Activated CD4-positive, alpha-beta T cell treated with anti-CD3 and anti-CD28 coated beads, Interleukin-2, amount 10 ng/mL, durations not matched to agents 24 days and 14 days (primary cell): ENCODE data around the gene RMI2. TPM values are rescaled to one million over a fixed set of nuclear protein-coding genes. Genes with fewer than 3 reads are reported as not detected.

Experiments
- DNase-seq: peaks from one replicate; pipeline ENCODE4 v3.0.0; 2022
- H3K27ac Mint-ChIP-seq: one replicate; pipeline ENCODE4 v1.8.0; 2022; ENCODE audit warnings: mild to moderate bottlenecking, mixed read lengths
- H3K27me3 Mint-ChIP-seq: one replicate; pipeline ENCODE4 v1.8.0; 2022; ENCODE audit warnings: mixed read lengths
- H3K36me3 Mint-ChIP-seq: one replicate; pipeline ENCODE4 v1.8.0; 2022; ENCODE audit warnings: low read depth, mild to moderate bottlenecking, mixed read lengths
- H3K4me1 Mint-ChIP-seq: one replicate; pipeline ENCODE4 v1.8.0; 2021; ENCODE audit warnings: mixed read lengths
- H3K4me3 Mint-ChIP-seq: one replicate; pipeline ENCODE4 v1.8.0; 2022; ENCODE audit warnings: mild to moderate bottlenecking, moderate library complexity, mixed read lengths
- H3K9me3 Mint-ChIP-seq: one replicate; pipeline ENCODE4 v1.8.0; 2021; ENCODE audit warnings: mixed read lengths
- intact Hi-C: fragments of 100-400 bp; cut with micrococcal nuclease; formaldehyde crosslinking; loops from one replicate; pipeline ENCODE4 v1.15.1; 2023
- total RNA-seq: library from RNA; stranded (reverse); gene quantifications from 2 replicates; pipeline ENCODE4 v1.2.3, GENCODE V29; 2022

Gene RMI2
- total RNA-seq, 1 donor from 2014 or later = 63.8 TPM

GRCh38 chr16:11393861-11394592, 48.8 kb downstream of the RMI2 start:
- H3K27me3 Mint-ChIP-seq = no peaks in the 10 kb centered on the region
- H3K27ac Mint-ChIP-seq = no peak overlapping the region
- no peak for DNase-seq
- no peaks in the 10 kb centered on the region for H3K36me3 Mint-ChIP-seq
- intact Hi-C loops = no loop called here
- no peak overlapping the region for H3K4me3 Mint-ChIP-seq
- no peaks in the 10 kb centered on the region for H3K9me3 Mint-ChIP-seq
- H3K4me1 Mint-ChIP-seq = peaks cover 5% of the 10 kb centered on the region

GRCh38 chr16:11394593-11394960, 49.3 kb downstream of the RMI2 start:
- H3K27ac Mint-ChIP-seq = no peak overlapping the region
- no peaks in the 10 kb centered on the region for H3K36me3 Mint-ChIP-seq
- no peaks in the 10 kb centered on the region for H3K27me3 Mint-ChIP-seq
- DNase-seq = no peak
- H3K9me3 Mint-ChIP-seq = no peaks in the 10 kb centered on the region
- intact Hi-C loops = no loop called here
- peaks cover 3% of the 10 kb centered on the region for H3K4me1 Mint-ChIP-seq
- no peak overlapping the region for H3K4me3 Mint-ChIP-seq

- H3K9me3 Mint-ChIP-seq = no peaks in the 10 kb centered on the region
- intact Hi-C loops = loop anchor here (5.0 kb wide), 1 partner anchor 317 kb away; no protein-coding TSS in a partner anchor
- no peak overlapping the region for H3K27ac Mint-ChIP-seq
- H3K4me3 Mint-ChIP-seq = no peak overlapping the region
- H3K27me3 Mint-ChIP-seq = no peaks in the 10 kb centered on the region
- DNase-seq = no peak
- H3K36me3 Mint-ChIP-seq = no peaks in the 10 kb centered on the region
- H3K4me1 Mint-ChIP-seq = peaks cover 2% of the 10 kb centered on the region
Measured at GRCh38 chr16:11395008-11395948, 50.0 kb downstream of the RMI2 start.

- DNase-seq = no peak
- Mint-ChIP-seq H3K9me3 (no peaks in the 10 kb centered on the region), H3K36me3 (no peaks in the 10 kb centered on the region), H3K4me1 (peaks cover 2% of the 10 kb centered on the region), H3K4me3 (no peak overlapping the region), H3K27me3 (no peaks in the 10 kb centered on the region), H3K27ac (no peak overlapping the region)
- intact Hi-C loops = loop anchor here (5.0 kb wide), 1 partner anchor 316 kb away; no protein-coding TSS in a partner anchor
Measured at GRCh38 chr16:11395949-11396240, 50.6 kb downstream of the RMI2 start.

- Mint-ChIP-seq H3K27me3 (no peaks in the 10 kb centered on the region), H3K27ac (no peak overlapping the region), H3K9me3 (no peaks in the 10 kb centered on the region), H3K36me3 (no peaks in the 10 kb centered on the region), H3K4me1 (peaks cover 2% of the 10 kb centered on the region), H3K4me3 (no peak overlapping the region)
- peak; percentile 91 for DNase-seq
- intact Hi-C loops = loop anchor here (5.0 kb wide), 1 partner anchor 316 kb away; no protein-coding TSS in a partner anchor
Measured at GRCh38 chr16:11396241-11397048, 51.2 kb downstream of the RMI2 start.

GRCh38 chr16:11398136-11398535, 52.9 kb downstream of the RMI2 start:
- H3K27ac Mint-ChIP-seq = no peak overlapping the region
- H3K27me3 Mint-ChIP-seq = no peaks in the 10 kb centered on the region
- no peak overlapping the region for H3K4me3 Mint-ChIP-seq
- H3K9me3 Mint-ChIP-seq = no peaks in the 10 kb centered on the region
- H3K36me3 Mint-ChIP-seq = no peaks in the 10 kb centered on the region
- peaks cover 2% of the 10 kb centered on the region for H3K4me1 Mint-ChIP-seq
- intact Hi-C loops = loop anchor here (5.0 kb wide), 1 partner anchor 314 kb away; no protein-coding TSS in a partner anchor
- no peak for DNase-seq

- intact Hi-C loops = loop anchor here (5.0 kb wide), 1 partner anchor 313 kb away; no protein-coding TSS in a partner anchor
- peaks cover 2% of the 10 kb centered on the region for H3K4me1 Mint-ChIP-seq
- no peaks in the 10 kb centered on the region for H3K36me3 Mint-ChIP-seq
- no peaks in the 10 kb centered on the region for H3K27me3 Mint-ChIP-seq
- H3K27ac Mint-ChIP-seq = no peak overlapping the region
- DNase-seq = no peak
- no peak overlapping the region for H3K4me3 Mint-ChIP-seq
- no peaks in the 10 kb centered on the region for H3K9me3 Mint-ChIP-seq
Measured at GRCh38 chr16:11398851-11399250, 53.6 kb downstream of the RMI2 start.

- H3K27ac Mint-ChIP-seq = no peak overlapping the region
- H3K9me3 Mint-ChIP-seq = no peaks in the 10 kb centered on the region
- peaks cover 2% of the 10 kb centered on the region for H3K4me1 Mint-ChIP-seq
- H3K36me3 Mint-ChIP-seq = no peaks in the 10 kb centered on the region
- no peak for DNase-seq
- H3K4me3 Mint-ChIP-seq = no peak overlapping the region
- intact Hi-C loops = loop anchor here (5.0 kb wide), 1 partner anchor 313 kb away; no protein-coding TSS in a partner anchor
- H3K27me3 Mint-ChIP-seq = no peaks in the 10 kb centered on the region
Measured at GRCh38 chr16:11399261-11399831, 54.1 kb downstream of the RMI2 start.

GRCh38 chr16:11400076-11400475, 54.8 kb downstream of the RMI2 start:
- Mint-ChIP-seq H3K4me1 (peaks cover 2% of the 10 kb centered on the region), H3K36me3 (no peaks in the 10 kb centered on the region), H3K27me3 (peaks cover 3% of the 10 kb centered on the region), H3K27ac (no peak overlapping the region), H3K9me3 (no peaks in the 10 kb centered on the region), H3K4me3 (no peak overlapping the region)
- intact Hi-C loops = no loop called here
- DNase-seq = no peak

Other genes starting within 250 kb of the RMI2 start
- gene SOCS1, start 89.3 kb upstream of the RMI2 start, total RNA-seq = 152 and 153 TPM in 2 replicates
- not detected in 2 replicates for gene TNP2, start 76.1 kb upstream of the RMI2 start, total RNA-seq
- not detected in 2 replicates for gene PRM3, start 71.8 kb upstream of the RMI2 start, total RNA-seq
- gene PRM2, start 69.0 kb upstream of the RMI2 start, total RNA-seq = not detected in 2 replicates
- not detected in 2 replicates for gene PRM1, start 64.1 kb upstream of the RMI2 start, total RNA-seq
- 163 and 170 TPM in 2 replicates for gene LITAF, start 241.5 kb downstream of the RMI2 start, total RNA-seq